Glutamatergic neuron (in vitro differentiated cells): ENCODE results near the gene NAB2. TPM values are rescaled to one million over a fixed set of nuclear protein-coding genes. Genes with fewer than 3 reads are reported as not detected.
A peak's percentile ranks its signal among the peaks of the same experiment; 100 is the strongest.

ENCODE experiments used
- DNase-seq: peaks from one replicate; pipeline ENCODE4 v3.0.0; 2022
- H3K27ac Mint-ChIP-seq: one replicate; pipeline ENCODE4 v1.8.0; 2020; ENCODE audit warnings: mild to moderate bottlenecking, mixed read lengths, inconsistent platforms; ENCODE audit not compliant: unreplicated experiment
- H3K27me3 Mint-ChIP-seq: one replicate; pipeline ENCODE4 v1.8.0; 2020; ENCODE audit warnings: mild to moderate bottlenecking, moderate library complexity, mixed read lengths, inconsistent platforms; ENCODE audit not compliant: unreplicated experiment
- H3K36me3 Mint-ChIP-seq: one replicate; pipeline ENCODE4 v1.8.0; 2020; ENCODE audit warnings: mild to moderate bottlenecking, mixed read lengths, inconsistent platforms; ENCODE audit not compliant: unreplicated experiment
- H3K4me1 Mint-ChIP-seq: one replicate; pipeline ENCODE4 v1.8.0; 2020; ENCODE audit warnings: mild to moderate bottlenecking, low read depth, mixed read lengths, inconsistent platforms; ENCODE audit not compliant: unreplicated experiment
- H3K4me3 Mint-ChIP-seq: one replicate; pipeline ENCODE4 v1.8.0; 2020; ENCODE audit warnings: mild to moderate bottlenecking, mixed read lengths, inconsistent platforms; ENCODE audit not compliant: unreplicated experiment
- H3K9me3 Mint-ChIP-seq: one replicate; pipeline ENCODE4 v1.8.0; 2020; ENCODE audit warnings: mild to moderate bottlenecking, moderate library complexity, mixed read lengths, inconsistent platforms; ENCODE audit not compliant: unreplicated experiment
- CTCF ChIP-seq: fragments of 200-600 bp; sonication (generic); IDR thresholded peaks from one replicate; pipeline ENCODE4 v1.5.0; 2021; ENCODE audit not compliant: partially characterized antibody, unreplicated experiment
- total RNA-seq: library from RNA; stranded (reverse); fragmentation: NEBNext Ultra II Directional; extraction: Animal tissue kit (Norgen Biotek cat#: 25700); gene quantifications from one replicate; pipeline ENCODE4 v1.2.1, GENCODE V29; 2021; ENCODE audit not compliant: unreplicated experiment

Gene NAB2
- total RNA-seq, 1 donor from 2014 or later, result 20.0 TPM

- no peak for TF ChIP-seq CTCF
- no peak overlapping the region for H3K4me3 Mint-ChIP-seq
- H3K4me1 Mint-ChIP-seq, result peaks cover 2% of the 10 kb centered on the region
- no peak for DNase-seq
- no peaks in the 10 kb centered on the region for H3K36me3 Mint-ChIP-seq
- H3K9me3 Mint-ChIP-seq, result peaks cover 1% of the 10 kb centered on the region
- H3K27ac Mint-ChIP-seq, result no peak overlapping the region
- H3K27me3 Mint-ChIP-seq, result peaks cover 1% of the 10 kb centered on the region
Measured at GRCh38 chr12:57080855-57081254, 8.1 kb upstream of the NAB2 start.

GRCh38 chr12:57085999-57086492 is 2.9 kb upstream of the NAB2 start:
- Mint-ChIP-seq H3K27me3 (peaks cover 20% of the 10 kb centered on the region), H3K9me3 (peaks cover 7% of the 10 kb centered on the region), H3K4me3 (peak overlapping the region; percentile 90), H3K27ac (peak overlapping the region; percentile 53), H3K36me3 (no peaks in the 10 kb centered on the region), H3K4me1 (peaks cover 17% of the 10 kb centered on the region)
- DNase-seq, result no peak
- TF ChIP-seq CTCF, result no peak

GRCh38 chr12:57086493-57087009 is 2.4 kb upstream of the NAB2 start:
- Mint-ChIP-seq H3K36me3 (no peaks in the 10 kb centered on the region), H3K27me3 (peaks cover 20% of the 10 kb centered on the region), H3K4me3 (peak overlapping the region; percentile 90), H3K9me3 (peaks cover 7% of the 10 kb centered on the region), H3K4me1 (peaks cover 17% of the 10 kb centered on the region), H3K27ac (peak overlapping the region; percentile 14)
- DNase-seq, result no peak
- no peak for TF ChIP-seq CTCF

GRCh38 chr12:57087010-57087690 is 1.8 kb upstream of the NAB2 start:
- peak overlapping the region; percentile 90 for H3K4me3 Mint-ChIP-seq
- H3K9me3 Mint-ChIP-seq, result peaks cover 9% of the 10 kb centered on the region
- TF ChIP-seq CTCF, result no peak
- no peaks in the 10 kb centered on the region for H3K36me3 Mint-ChIP-seq
- DNase-seq, result peak; percentile 39
- peak overlapping the region; percentile 14 for H3K27ac Mint-ChIP-seq
- H3K27me3 Mint-ChIP-seq, result peaks cover 21% of the 10 kb centered on the region
- peaks cover 17% of the 10 kb centered on the region for H3K4me1 Mint-ChIP-seq

- DNase-seq, result no peak
- no peak for TF ChIP-seq CTCF
Measured at GRCh38 chr12:57087691-57088353, 1.1 kb upstream of the NAB2 start.

More at GRCh38 chr12:57087691-57088353, 1.1 kb upstream of the NAB2 start:
- Mint-ChIP-seq H3K27me3 (peaks cover 24% of the 10 kb centered on the region), H3K4me3 (peak overlapping the region; percentile 90), H3K9me3 (peaks cover 9% of the 10 kb centered on the region), H3K27ac (peak overlapping the region; percentile 69), H3K36me3 (no peaks in the 10 kb centered on the region), H3K4me1 (peaks cover 19% of the 10 kb centered on the region)
